H9 (cell line): ENCODE results near the gene VRK2. TPM values are rescaled to one million over a fixed set of nuclear protein-coding genes. Genes with fewer than 3 reads are reported as not detected.
"Not testable (repeated sequence)": the region's sequence is repeated elsewhere in the genome, so short reads cannot be mapped to it uniquely, and the experiment has no call there.

Experiments
- DNase-seq: peaks from one replicate; pipeline ENCODE4 v3.0.0-alpha.2; 2017
- H2AFZ ChIP-seq: one replicate; pipeline ENCODE4 v1.6.1; 2013; ENCODE audit warnings: mild to moderate bottlenecking, low read length, control low read depth, moderate library complexity
- H2AK5ac ChIP-seq: 2 replicates; pipeline ENCODE4 v1.6.1; 2013; ENCODE audit warnings: low read length, control low read depth, mixed read lengths; ENCODE audit not compliant: insufficient read length
- H2BK120ac ChIP-seq: one replicate; pipeline ENCODE4 v1.6.1; 2013; ENCODE audit warnings: low read depth, mild to moderate bottlenecking, low read length, control low read depth, inconsistent platforms; ENCODE audit not compliant: poor library complexity, severe bottlenecking
- H2BK12ac ChIP-seq: 2 replicates; pipeline ENCODE4 v1.6.1; 2013; ENCODE audit warnings: low read length, control low read depth, mixed read lengths, low read depth; ENCODE audit not compliant: insufficient read length
- H2BK15ac ChIP-seq: 2 replicates; pipeline ENCODE4 v1.6.1; 2013; ENCODE audit warnings: low read depth, low read length, control low read depth
- H2BK20ac ChIP-seq: one replicate; pipeline ENCODE4 v1.6.1; 2013; ENCODE audit warnings: low read depth, mild to moderate bottlenecking, low read length, control low read depth, inconsistent platforms; ENCODE audit not compliant: poor library complexity, severe bottlenecking
- H2BK5ac ChIP-seq: 2 replicates; pipeline ENCODE4 v1.6.1; 2013; ENCODE audit warnings: low read length, control low read depth, mixed read lengths; ENCODE audit not compliant: insufficient read length
- H3K14ac ChIP-seq: 2 replicates; pipeline ENCODE4 v1.6.1; 2013; ENCODE audit warnings: low read length, control low read depth; ENCODE audit not compliant: insufficient read depth
- H3K18ac ChIP-seq: 2 replicates; pipeline ENCODE4 v1.6.1; 2013; ENCODE audit warnings: low read depth, mild to moderate bottlenecking, mixed read lengths, low read length, control low read depth; ENCODE audit not compliant: insufficient read length
- H3K23ac ChIP-seq: 2 replicates; pipeline ENCODE4 v1.6.1; 2013; ENCODE audit warnings: low read length, control low read depth, mixed read lengths, low read depth; ENCODE audit not compliant: insufficient read length
- H3K23me2 ChIP-seq: 2 replicates; pipeline ENCODE4 v1.6.1; 2013; ENCODE audit warnings: low read depth, mild to moderate bottlenecking, mixed read lengths, low read length, control low read depth; ENCODE audit not compliant: insufficient read length, poor library complexity, severe bottlenecking
- H3K27ac ChIP-seq: 2 replicates; pipeline ENCODE4 v1.5.1; 2013; ENCODE audit warnings: low read length, control low read depth, mixed read lengths, low read depth; ENCODE audit not compliant: insufficient read length
- H3K27me3 ChIP-seq: 2 replicates; pipeline ENCODE4 v1.6.1; 2013; ENCODE audit warnings: low read length, control low read depth, inconsistent platforms; ENCODE audit not compliant: insufficient read depth
- H3K4ac ChIP-seq: 2 replicates; pipeline ENCODE4 v1.6.1; 2013; ENCODE audit warnings: low read depth, mild to moderate bottlenecking, control low read depth, inconsistent platforms, low read length, moderate library complexity
- H3K4me1 ChIP-seq: 2 replicates; pipeline ENCODE4 v1.6.1; 2013; ENCODE audit warnings: low read length, control low read depth, inconsistent platforms; ENCODE audit not compliant: insufficient read depth
- H3K4me2 ChIP-seq: 2 replicates; pipeline ENCODE4 v1.6.1; 2013; ENCODE audit warnings: low read length, control low read depth, mixed read lengths; ENCODE audit not compliant: insufficient read length, insufficient read depth
- H3K56ac ChIP-seq: 2 replicates; pipeline ENCODE4 v1.6.1; 2013; ENCODE audit warnings: low read depth, mild to moderate bottlenecking, mixed read lengths, low read length, control low read depth; ENCODE audit not compliant: insufficient read length
- H3K79me1 ChIP-seq: 2 replicates; pipeline ENCODE4 v1.6.1; 2013; ENCODE audit warnings: low read depth, mild to moderate bottlenecking, moderate library complexity, low read length, control low read depth, inconsistent platforms; ENCODE audit not compliant: insufficient read depth, poor library complexity, severe bottlenecking
- H3K79me2 ChIP-seq: 2 replicates; pipeline ENCODE4 v1.6.1; 2013; ENCODE audit warnings: low read length, control low read depth, inconsistent platforms; ENCODE audit not compliant: insufficient read depth
- H3K9ac ChIP-seq: 2 replicates; pipeline ENCODE4 v1.6.1; 2013; ENCODE audit warnings: low read length, control low read depth, mixed read lengths; ENCODE audit not compliant: insufficient read length; ENCODE audit errors: extremely low read depth
- H3K9me3 ChIP-seq: one replicate; pipeline ENCODE4 v1.6.1; 2013; ENCODE audit warnings: low read depth, low read length, inconsistent platforms; ENCODE audit not compliant: control insufficient read depth
- H3T11ph ChIP-seq: one replicate; pipeline ENCODE4 v1.6.1; 2013; ENCODE audit warnings: mild to moderate bottlenecking, low read length, control low read depth, inconsistent platforms
- H4K20me1 ChIP-seq: one replicate; pipeline ENCODE4 v1.6.1; 2013; ENCODE audit not compliant: control insufficient read depth, insufficient read length, insufficient read depth
- H4K5ac ChIP-seq: 2 replicates; pipeline ENCODE4 v1.6.1; 2013; ENCODE audit warnings: low read depth, mild to moderate bottlenecking, mixed read lengths, low read length, control low read depth; ENCODE audit not compliant: insufficient read length
- H4K8ac ChIP-seq: replicated peaks from 2 replicates; pipeline ENCODE4 v1.6.1; 2013; ENCODE audit warnings: low read length, control low read depth, mixed read lengths, low read depth; ENCODE audit not compliant: insufficient read length
- H4K91ac ChIP-seq: 2 replicates; pipeline ENCODE4 v1.6.1; 2013; ENCODE audit warnings: low read depth, mild to moderate bottlenecking, moderate library complexity, mixed read lengths, low read length, control low read depth; ENCODE audit not compliant: insufficient read length
- H3K27ac Mint-ChIP-seq, 3 experiments: 2 replicates in 2 of 3; 3 replicates in 1 of 3; pipeline ENCODE4 v1.8.0; 2020 to 2021; ENCODE audit warnings: mixed read lengths in 3 of 3, mild to moderate bottlenecking in 1 of 3, moderate library complexity in 1 of 3
- H3K27me3 Mint-ChIP-seq: 2 replicates; pipeline ENCODE4 v1.8.0; 2021; ENCODE audit warnings: low read depth, mild to moderate bottlenecking, moderate library complexity, mixed read lengths
- H3K36me3 Mint-ChIP-seq, 3 experiments: 2 replicates in 2 of 3; 3 replicates in 1 of 3; pipeline ENCODE4 v1.8.0; 2020 to 2021; ENCODE audit warnings: low read depth in 3 of 3, mixed read lengths in 3 of 3; ENCODE audit not compliant: insufficient read depth in 1 of 3
- H3K4me1 Mint-ChIP-seq, 2 experiments: 2 replicates each; pipeline ENCODE4 v1.8.0; 2020; ENCODE audit warnings: mixed read lengths in 2 of 2
- H3K4me3 Mint-ChIP-seq, 2 experiments: 2 replicates in 1 of 2; 3 replicates in 1 of 2; pipeline ENCODE4 v1.8.0; 2020 to 2021; ENCODE audit warnings: mild to moderate bottlenecking in 2 of 2, mixed read lengths in 2 of 2, moderate library complexity in 1 of 2
- H3K9me3 Mint-ChIP-seq, 2 experiments: 2 replicates in 1 of 2; 3 replicates in 1 of 2; pipeline ENCODE4 v1.8.0; 2020; ENCODE audit warnings: mild to moderate bottlenecking in 2 of 2, mixed read lengths in 2 of 2, moderate library complexity in 1 of 2
- CTCF ChIP-seq: fragments of 200-600 bp; sonication (generic); conservative IDR thresholded peaks from 3 replicates; pipeline ENCODE4 v1.8.0; 2021; ENCODE audit warnings: antibody characterized with exemption, mild to moderate bottlenecking
- WGBS: extraction: QIAGEN DNeasy Blood & Tissue Kit; methylation state at CpG from one replicate; pipeline ENCODE4 v1.1.7; 2013; ENCODE audit warnings: missing lambda C conversion rate, low lambda C conversion rate, mixed read lengths; ENCODE audit not compliant: insufficient read length; ENCODE audit errors: extremely low coverage; 5-methylcytosine and 5-hydroxymethylcytosine counted together
- total RNA-seq: library from RNA; stranded (reverse); gene quantifications from 2 replicates; pipeline ENCODE4 v1.2.1, GENCODE V29; 2021

The VRK2 gene
- total RNA-seq, 1 experiment from 2014 or later: 23.8 TPM

- no peaks in the 10 kb centered on the region for H3K79me1 ChIP-seq
- H2BK20ac ChIP-seq: no peak overlapping the region
- no peak overlapping the region for H3K4ac ChIP-seq
- H4K8ac ChIP-seq: no peak overlapping the region
- no peak overlapping the region for H2AK5ac ChIP-seq
- no peak overlapping the region for H2BK5ac ChIP-seq
- no peak overlapping the region for H3K56ac ChIP-seq
- H3K79me2 ChIP-seq: no peaks in the 10 kb centered on the region
- H3T11ph ChIP-seq: no peak overlapping the region
- no peaks in the 10 kb centered on the region for H3K4me1 ChIP-seq
- Mint-ChIP-seq H3K9me3 (no peaks in the 10 kb centered on the region), H3K4me3 (no peak overlapping the region), H3K27me3 (no peaks in the 10 kb centered on the region), H3K4me1 (peaks cover 7 to 10% of the 10 kb centered on the region in 2 experiments; a peak in 3 of 4 replicates), H3K27ac (no peak overlapping the region), H3K36me3 (peaks cover 2 to 4% (median 3%) of the 10 kb centered on the region in 3 experiments; a peak in 4 of 7 replicates)
- no CpG with 5 or more reads among the region's 3 CpGs for WGBS
- no peak overlapping the region for H3K18ac ChIP-seq
- no peaks in the 10 kb centered on the region for H3K9me3 ChIP-seq
- H4K20me1 ChIP-seq: no peaks in the 10 kb centered on the region
- H2BK15ac ChIP-seq: no peak overlapping the region
- H3K27ac ChIP-seq: no peak overlapping the region
- H3K14ac ChIP-seq: no peak overlapping the region
- no peaks in the 10 kb centered on the region for H3K23me2 ChIP-seq
- H3K23ac ChIP-seq: no peak overlapping the region
- H3K27me3 ChIP-seq: no peaks in the 10 kb centered on the region
- no peak for DNase-seq
- H2AFZ ChIP-seq: no peak overlapping the region
- TF ChIP-seq CTCF: no peak
- H3K9ac ChIP-seq: no peak overlapping the region
- no peak overlapping the region for H2BK120ac ChIP-seq
- no peak overlapping the region for H4K5ac ChIP-seq
- no peak overlapping the region for H4K91ac ChIP-seq
- H2BK12ac ChIP-seq: no peak overlapping the region
- H3K4me2 ChIP-seq: no peak overlapping the region
These were observed 94.0 kb downstream of the VRK2 start for GRCh38 chr2:58140508-58141072.

GRCh38 chr2:58145769-58146168, 99.2 kb downstream of the VRK2 start:
- not testable (repeated sequence) for H4K91ac ChIP-seq, H3K4me2 ChIP-seq, H3K27me3 ChIP-seq, H3K4me1 Mint-ChIP-seq, H2BK120ac ChIP-seq, H3K36me3 Mint-ChIP-seq, H2AFZ ChIP-seq, H2BK5ac ChIP-seq, H3K4me1 ChIP-seq, H3K23ac ChIP-seq, H3K9me3 Mint-ChIP-seq, H4K20me1 ChIP-seq, H4K5ac ChIP-seq, H3K18ac ChIP-seq, H2AK5ac ChIP-seq, H3K79me2 ChIP-seq, H3K4me3 Mint-ChIP-seq, H3K4ac ChIP-seq, H2BK15ac ChIP-seq, H3T11ph ChIP-seq, H3K14ac ChIP-seq, H3K27me3 Mint-ChIP-seq, H3K56ac ChIP-seq, H3K9me3 ChIP-seq, H4K8ac ChIP-seq, H3K27ac Mint-ChIP-seq, H3K27ac ChIP-seq, DNase-seq, H3K9ac ChIP-seq, H3K79me1 ChIP-seq, H2BK20ac ChIP-seq, H3K23me2 ChIP-seq, H2BK12ac ChIP-seq
- no CpG with 5 or more reads among the region's 6 CpGs for WGBS
